NCI-H2171 (cell line): ENCODE results near the gene SMIM27.
"Not testable (repeated sequence)": the region's sequence is repeated elsewhere in the genome, so short reads cannot be mapped to it uniquely, and the experiment has no call there.

Experiments used
- DNase-seq: peaks from one replicate; lab custom pipeline; 2025; lab: John Stamatoyannopoulos, UW

Gene SMIM27, protein sequence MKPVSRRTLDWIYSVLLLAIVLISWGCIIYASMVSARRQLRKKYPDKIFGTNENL

GRCh38 chr9:32552172-32552872 lies at the start of gene SMIM27, which contains the start of gene TOPORS:
TSS of gene SMIM27 (plus strand) at chr9:32552327. CDS start at chr9:32552435, 108 bp downstream.
TSS of gene TOPORS (minus strand) at chr9:32552586. CDS start at chr9:32552436, 150 bp downstream.
- peak; percentile 73 for DNase-seq

DNA sequence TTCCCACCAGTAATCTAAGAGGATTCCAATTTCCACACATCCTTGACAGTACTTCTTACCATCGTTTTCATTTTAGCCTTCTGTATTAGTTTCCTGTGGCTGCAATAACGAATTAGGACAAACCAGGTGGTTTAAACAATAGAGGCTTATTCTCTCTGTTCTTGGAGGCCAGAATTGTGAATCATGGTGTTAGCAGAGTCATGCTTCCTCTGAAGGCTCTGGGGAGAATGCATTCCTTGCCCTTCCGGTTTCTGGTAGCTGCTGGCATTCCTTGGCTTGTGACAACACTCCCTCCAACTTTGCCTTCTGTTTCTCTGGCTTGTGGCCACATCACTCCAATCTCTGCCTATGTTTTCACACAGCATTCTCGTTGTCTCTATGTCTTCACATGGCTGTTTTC lies 49.7 kb upstream of the SMIM27 start:
- DNase-seq: no peak

GRCh38 chr9:32503008-32503407 lies 49.1 kb upstream of the SMIM27 start:
- DNase-seq: no peak

GRCh38 chr9:32508728-32509127 lies 43.4 kb upstream of the SMIM27 start:
- DNase-seq: no peak

DNA sequence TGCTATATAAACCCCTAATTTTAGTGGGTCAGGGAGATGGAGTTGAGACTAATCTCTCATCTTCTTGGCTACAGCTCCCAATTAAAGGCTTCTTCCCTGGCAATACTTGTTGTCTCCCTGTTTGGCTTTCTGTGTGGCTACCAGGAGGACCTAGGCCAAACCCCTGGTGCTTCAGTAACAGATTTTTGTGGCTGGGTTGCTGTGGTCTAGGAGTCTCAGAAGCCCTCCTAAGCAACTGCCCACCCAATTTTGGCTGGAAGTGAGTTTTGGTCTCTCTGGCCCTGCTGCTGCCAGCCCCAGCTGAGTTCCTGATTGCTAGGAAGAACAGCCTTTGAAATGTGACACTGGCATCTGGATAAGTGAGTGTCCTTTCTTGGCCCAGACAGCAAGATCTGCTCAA lies 35.9 kb upstream of the SMIM27 start:
- no peak for DNase-seq

DNA sequence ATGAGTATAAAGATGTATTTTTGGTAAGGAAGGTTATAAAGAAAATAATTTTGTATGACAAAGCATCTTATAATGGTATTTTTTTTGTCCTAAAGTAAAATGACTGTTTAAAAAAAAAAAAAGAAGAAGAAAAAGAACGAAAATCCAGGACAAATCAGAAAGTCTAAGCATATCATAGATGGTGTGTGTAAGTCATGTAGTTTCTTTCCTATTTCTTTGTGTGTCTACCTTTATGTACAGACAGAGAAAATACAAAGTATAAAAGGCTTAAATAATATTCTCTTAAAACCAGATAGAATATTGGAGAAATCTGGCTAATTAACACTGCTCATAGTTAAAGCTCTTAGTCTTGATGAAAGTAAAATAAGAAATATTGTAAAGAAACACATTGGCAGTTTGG lies 33.9 kb upstream of the SMIM27 start:
- DNase-seq: no peak

DNA sequence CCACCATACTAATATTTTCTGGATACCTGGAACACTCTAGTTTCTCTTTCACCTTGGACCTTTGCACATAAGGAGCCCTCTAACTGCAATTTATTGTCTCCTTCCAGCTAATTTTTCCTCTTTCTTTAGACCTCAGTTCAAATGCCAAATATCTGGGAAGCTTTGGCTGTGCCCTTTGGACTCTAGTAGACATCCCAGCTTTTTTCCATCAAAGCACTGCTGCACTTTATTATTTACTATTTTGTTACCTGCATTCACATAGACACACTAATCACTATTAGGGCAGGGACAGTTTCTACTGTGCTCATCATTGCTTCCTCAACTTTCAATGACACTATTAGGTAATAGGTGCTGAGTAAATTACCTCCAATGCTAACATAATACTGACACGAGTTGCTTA lies 28.2 kb upstream of the SMIM27 start:
- no peak for DNase-seq

GRCh38 chr9:32524558-32524891 lies 27.6 kb upstream of the SMIM27 start:
- DNase-seq: not testable (repeated sequence)

- no peak for DNase-seq
These were observed 27.0 kb upstream of the SMIM27 start for GRCh38 chr9:32524892-32525708.

DNA sequence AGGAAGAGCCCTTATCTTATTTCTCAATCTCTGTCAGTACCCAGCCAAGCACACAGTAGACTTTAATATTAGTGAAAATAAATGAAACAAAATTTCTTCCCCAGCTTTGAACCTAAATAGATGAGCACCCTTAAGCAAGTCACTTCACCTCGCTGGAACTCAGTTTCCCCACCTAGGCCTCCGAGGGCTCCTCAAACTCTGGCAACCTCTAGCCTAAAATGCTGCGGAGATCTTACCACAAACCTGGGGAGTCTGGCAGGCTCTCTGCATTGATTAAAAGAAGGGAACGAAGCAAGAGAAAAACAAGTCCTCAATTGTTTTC lies 26.5 kb upstream of the SMIM27 start:
- no peak for DNase-seq

- DNase-seq: peak; percentile 11
These were observed 26.0 kb upstream of the SMIM27 start, which contains the start of gene RIGI for GRCh38 chr9:32526041-32526706. TSS of gene RIGI (minus strand) at chr9:32526196. CDS start at chr9:32526166, 30 bp downstream.

- no peak for DNase-seq
These were observed 25.4 kb upstream of the SMIM27 start for GRCh38 chr9:32526707-32527048.

DNA sequence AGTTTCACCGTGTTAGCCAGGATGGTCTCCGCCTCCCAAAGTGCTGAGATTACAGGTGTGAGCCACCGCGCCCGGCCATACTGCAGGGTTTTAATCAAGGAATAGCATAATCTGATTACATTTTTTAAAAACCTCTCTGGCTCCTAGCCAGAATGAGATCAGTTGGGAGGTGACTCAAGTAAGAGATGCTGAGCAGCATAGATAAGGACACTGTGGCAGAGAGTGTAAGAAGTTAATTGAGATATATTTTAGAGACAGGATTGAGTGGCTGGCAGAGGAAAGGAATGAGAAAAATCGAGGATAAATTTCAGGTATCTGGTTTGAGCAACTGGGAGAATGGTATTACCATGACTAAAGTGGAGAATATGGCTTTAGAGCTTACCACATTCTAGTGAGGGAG lies 18.8 kb upstream of the SMIM27 start:
- no peak for DNase-seq

GRCh38 chr9:32533816-32534215 lies 18.3 kb upstream of the SMIM27 start:
- DNase-seq: no peak

- DNase-seq: no peak
These were observed 9.1 kb upstream of the SMIM27 start for GRCh38 chr9:32543047-32543446.

- no peak for DNase-seq
These were observed 6.2 kb upstream of the SMIM27 start for GRCh38 chr9:32545884-32546283.

DNA sequence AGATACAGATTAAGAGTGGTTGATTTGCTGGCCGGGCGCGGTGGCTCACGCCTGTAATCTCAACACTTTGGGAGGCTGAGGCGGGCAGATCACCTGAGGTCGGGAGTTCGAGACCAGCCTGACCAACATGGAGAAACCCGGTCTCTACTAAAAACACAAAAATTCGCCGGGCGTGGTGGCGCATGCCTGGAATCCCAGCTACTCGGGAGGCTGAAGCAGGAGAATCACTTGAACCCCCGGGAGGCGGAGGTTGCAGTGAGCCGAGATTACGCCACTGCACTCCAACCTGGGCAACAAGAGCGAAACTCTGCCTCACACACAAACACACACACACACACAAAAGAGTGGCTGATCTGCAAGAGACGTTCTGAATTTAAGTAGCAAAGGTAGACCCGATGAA lies 3.9 kb upstream of the SMIM27 start:
- DNase-seq: not testable (repeated sequence)

DNA sequence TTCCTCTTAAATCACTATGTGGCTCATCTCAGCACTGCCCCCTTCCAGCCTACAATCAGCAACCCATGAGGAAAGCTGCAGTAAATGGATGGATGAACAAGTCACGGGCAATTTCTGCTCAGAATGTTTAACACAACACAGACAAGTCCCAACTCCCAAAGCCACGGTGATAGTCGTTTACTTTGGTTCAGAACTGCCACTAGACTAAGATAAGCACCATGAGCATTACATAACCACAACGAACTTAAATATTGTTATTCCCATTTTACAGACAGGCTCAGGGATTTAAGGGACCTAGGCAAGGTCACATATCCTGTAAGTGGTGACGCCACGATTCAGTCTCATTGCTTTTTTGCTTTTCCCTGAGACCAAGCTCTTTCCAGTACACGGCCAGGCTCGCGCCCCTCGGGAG lies 2.0 kb upstream of the SMIM27 start:
- DNase-seq: no peak

- peak; percentile 75 for DNase-seq
These were observed 1.4 kb upstream of the SMIM27 start for GRCh38 chr9:32550562-32551275.

DNA sequence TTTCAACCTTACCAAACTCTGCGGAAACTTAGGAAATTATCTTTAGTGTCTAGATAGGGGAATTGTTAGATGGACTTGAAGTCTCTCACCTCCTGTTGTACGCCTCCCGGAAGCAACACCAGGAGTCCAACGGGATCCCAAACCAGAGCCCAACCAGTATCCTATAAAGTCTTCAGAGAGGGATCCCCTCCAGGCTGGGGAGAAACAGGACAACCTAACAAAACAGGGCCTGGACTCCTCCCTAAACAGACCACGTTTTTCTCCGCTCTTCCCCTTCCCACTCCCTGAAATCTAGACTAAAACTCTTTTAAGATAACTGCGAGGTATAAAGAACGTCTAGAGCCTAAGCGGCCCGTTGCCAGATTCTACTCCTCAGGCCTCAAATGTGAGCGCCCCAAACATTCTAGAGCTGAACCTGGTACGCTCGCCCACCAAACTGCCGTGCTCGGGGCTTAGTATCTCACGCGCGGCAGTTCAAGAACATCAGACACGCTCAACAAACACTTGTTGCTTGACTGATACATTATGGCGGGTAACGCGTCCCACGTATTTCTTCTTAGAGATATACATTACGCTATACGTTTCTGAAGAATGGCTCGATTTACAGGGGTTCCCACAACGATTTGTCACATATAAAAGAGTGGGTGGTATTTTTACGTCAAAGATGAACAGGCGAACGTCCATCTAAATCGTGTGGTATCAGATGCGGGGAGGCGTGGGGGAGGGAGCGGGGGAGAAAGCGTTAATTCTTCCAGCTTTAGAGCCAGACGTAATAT lies 663 bp upstream of the SMIM27 start:
- no peak for DNase-seq

- no peak for DNase-seq
These were observed 2.0 kb downstream of the SMIM27 start for GRCh38 chr9:32554107-32554506.

- DNase-seq: no peak
These were observed 2.5 kb downstream of the SMIM27 start for GRCh38 chr9:32554591-32554990.
